Measurements from ENCODE around the gene SHISA6.

The SHISA6 gene

GRCh38 chr17:11545696-11546095 is 304.7 kb downstream of the SHISA6 start:
- no peak for DNase-seq

GRCh38 chr17:11547853-11548252 is 306.8 kb downstream of the SHISA6 start:
- no peak for DNase-seq

- no peak for DNase-seq
These were observed 307.4 kb downstream of the SHISA6 start for GRCh38 chr17:11548398-11548797.

- DNase-seq, result no peak
These were observed 309.4 kb downstream of the SHISA6 start for GRCh38 chr17:11550431-11550830.

GRCh38 chr17:11551442-11551841 is 310.4 kb downstream of the SHISA6 start:
- no peak for DNase-seq

- no peak for DNase-seq
These were observed 312.1 kb downstream of the SHISA6 start for GRCh38 chr17:11553135-11553534.

GRCh38 chr17:11554042-11554441 is 313.0 kb downstream of the SHISA6 start:
- no peak for DNase-seq

GRCh38 chr17:11554542-11554941 is 313.5 kb downstream of the SHISA6 start:
- DNase-seq, result no peak

- no peak for DNase-seq
These were observed 314.5 kb downstream of the SHISA6 start for GRCh38 chr17:11555530-11555929.

GRCh38 chr17:11557727-11558452 is 316.9 kb downstream of the SHISA6 start:
- no peak for DNase-seq

- no peak for DNase-seq
These were observed 317.7 kb downstream of the SHISA6 start for GRCh38 chr17:11558681-11559234.

- DNase-seq, result no peak
These were observed 318.6 kb downstream of the SHISA6 start for GRCh38 chr17:11559601-11560000.

GRCh38 chr17:11561281-11561680 is 320.3 kb downstream of the SHISA6 start:
- DNase-seq, result no peak

- no peak for DNase-seq
These were observed 320.7 kb downstream of the SHISA6 start for GRCh38 chr17:11561702-11562101.

GRCh38 chr17:11564589-11565380 is 323.8 kb downstream of the SHISA6 start:
- DNase-seq, result no peak

GRCh38 chr17:11565591-11565990 is 324.6 kb downstream of the SHISA6 start:
- no peak for DNase-seq

- no peak for DNase-seq
These were observed 338.0 kb downstream of the SHISA6 start for GRCh38 chr17:11578998-11579397.

GRCh38 chr17:11580677-11581076 is 339.7 kb downstream of the SHISA6 start:
- DNase-seq, result no peak

- DNase-seq, result no peak
These were observed 341.2 kb downstream of the SHISA6 start for GRCh38 chr17:11582217-11582616.

GRCh38 chr17:11583306-11583992 is 342.4 kb downstream of the SHISA6 start:
- no peak for DNase-seq

- DNase-seq, result no peak
These were observed 348.7 kb downstream of the SHISA6 start for GRCh38 chr17:11589716-11590115.

- DNase-seq, result no peak
These were observed 357.5 kb downstream of the SHISA6 start, which contains the start of gene DNAH9 for GRCh38 chr17:11598274-11599221. DNAH9 (plus strand) TSS chr17:11598470; CDS start chr17:11598499, 29 bp downstream.

Data from DMS153 (cell line).